GM21381 (cell line): ENCODE results near the gene SLC9A9.

Experiments used
- ATAC-seq: cut with Tn5 transposase; IDR thresholded peaks from one replicate; pipeline ENCODE4 v1.9.1; 2021; ENCODE audit warnings: mild to moderate bottlenecking, moderate library complexity; ENCODE audit not compliant: unreplicated experiment

The SLC9A9 gene

GRCh38 chr3:143343031-143343430 lies 505.2 kb downstream of the SLC9A9 start:
- no peak for ATAC-seq

GRCh38 chr3:143339451-143339850 lies 508.8 kb downstream of the SLC9A9 start:
- no peak for ATAC-seq

- no peak for ATAC-seq
Measured at GRCh38 chr3:143337387-143337786, 510.9 kb downstream of the SLC9A9 start.

DNA sequence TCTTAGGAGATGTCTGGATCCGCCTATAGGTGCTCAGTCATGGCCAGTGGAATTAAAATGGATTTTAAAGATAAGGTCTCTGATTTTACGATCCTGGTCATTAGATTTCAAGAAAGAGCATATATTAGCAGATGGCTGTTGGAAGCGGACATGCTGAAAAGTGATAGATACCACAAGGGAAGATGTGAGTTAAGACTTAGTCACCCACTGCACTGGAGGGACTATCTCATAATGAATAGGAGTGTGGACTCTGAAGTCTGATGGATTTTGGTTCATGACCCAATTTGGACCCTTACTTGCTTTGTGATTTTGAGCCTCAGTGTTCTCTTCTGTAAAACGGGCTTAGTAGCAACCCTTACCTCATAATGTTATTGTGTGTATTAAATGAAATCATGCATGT lies 514.0 kb downstream of the SLC9A9 start:
- ATAC-seq = no peak

- no peak for ATAC-seq
Measured at GRCh38 chr3:143333367-143333766, 514.9 kb downstream of the SLC9A9 start.

DNA sequence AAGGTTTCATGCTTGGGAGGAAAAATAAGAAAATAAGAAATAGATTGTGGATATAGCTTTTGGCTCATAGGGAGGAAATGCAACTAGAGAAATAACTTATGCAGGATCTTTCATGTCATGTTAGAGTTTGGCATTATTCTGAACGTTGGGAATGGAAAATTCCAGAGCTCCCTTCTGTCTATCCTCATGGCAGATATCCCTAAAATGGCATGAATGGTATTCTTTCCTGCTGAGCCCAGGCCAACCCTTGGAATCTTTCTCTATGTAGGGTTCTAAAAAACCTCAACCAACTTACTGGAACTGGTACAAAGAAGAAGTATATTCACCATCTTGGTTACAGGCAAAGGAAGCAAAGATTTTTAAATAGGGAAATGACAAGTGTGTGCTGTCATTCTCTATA lies 516.2 kb downstream of the SLC9A9 start:
- no peak for ATAC-seq

DNA sequence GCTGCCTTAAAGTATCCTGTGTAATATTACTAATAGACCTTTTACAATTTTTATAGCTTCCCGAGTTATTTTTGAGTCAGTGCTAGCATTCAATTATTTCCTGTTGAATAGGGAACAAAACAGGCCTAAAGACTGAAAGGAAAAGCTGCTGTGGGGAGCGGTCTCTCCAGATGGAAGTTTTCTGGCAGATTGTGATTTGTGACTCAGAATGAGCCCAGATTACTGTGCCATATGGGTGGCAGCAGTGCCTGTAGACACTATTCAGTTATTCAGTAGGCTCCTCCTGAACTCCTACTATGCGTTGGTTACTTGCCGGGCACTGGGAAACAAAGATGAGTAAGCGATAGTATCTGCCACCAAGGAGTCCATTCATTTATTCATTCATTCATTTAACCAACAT lies 516.9 kb downstream of the SLC9A9 start:
- ATAC-seq = no peak

GRCh38 chr3:143330296-143330868 lies 517.9 kb downstream of the SLC9A9 start:
- ATAC-seq = no peak

DNA sequence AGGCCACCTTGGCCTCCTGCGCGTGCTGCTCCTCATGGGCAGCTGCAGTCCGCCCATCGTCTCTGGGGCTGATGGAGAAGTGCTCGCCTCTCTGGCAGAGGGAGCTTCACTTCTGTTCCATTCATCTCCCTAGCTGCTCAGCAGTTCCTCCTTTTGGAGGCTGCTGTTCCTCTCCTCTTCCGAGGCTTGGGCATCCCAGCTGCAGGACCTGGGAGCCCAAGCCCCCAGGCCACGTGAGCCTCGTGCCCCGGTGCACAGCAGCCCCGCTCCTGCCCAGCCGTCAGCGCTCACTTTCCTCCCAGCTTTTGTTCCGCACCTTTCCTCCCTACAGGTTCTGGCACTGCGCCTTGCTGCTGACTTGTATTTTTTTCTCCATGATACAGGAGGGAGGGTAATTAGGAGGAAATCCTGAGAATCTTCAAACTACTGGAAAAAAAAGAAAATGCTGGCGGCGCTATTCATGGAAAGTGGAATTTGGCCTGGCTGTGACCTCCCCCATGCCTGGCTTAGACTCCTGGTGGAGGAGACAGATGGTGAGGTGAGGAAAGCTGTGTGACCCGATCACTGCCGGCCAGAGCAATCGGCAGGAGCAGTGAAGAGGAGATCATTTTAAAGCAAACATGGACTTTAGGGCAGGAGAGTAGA lies 518.6 kb downstream of the SLC9A9 start:
- no peak for ATAC-seq

- ATAC-seq = no peak
Measured at GRCh38 chr3:143328451-143328850, 519.8 kb downstream of the SLC9A9 start.

- no peak for ATAC-seq
Measured at GRCh38 chr3:143326983-143327778, 521.1 kb downstream of the SLC9A9 start.

GRCh38 chr3:143321058-143321769 lies 527.1 kb downstream of the SLC9A9 start:
- ATAC-seq = no peak

- ATAC-seq = no peak
Measured at GRCh38 chr3:143315766-143316165, 532.5 kb downstream of the SLC9A9 start.

- ATAC-seq = no peak
Measured at GRCh38 chr3:143314251-143315093, 533.8 kb downstream of the SLC9A9 start.

DNA sequence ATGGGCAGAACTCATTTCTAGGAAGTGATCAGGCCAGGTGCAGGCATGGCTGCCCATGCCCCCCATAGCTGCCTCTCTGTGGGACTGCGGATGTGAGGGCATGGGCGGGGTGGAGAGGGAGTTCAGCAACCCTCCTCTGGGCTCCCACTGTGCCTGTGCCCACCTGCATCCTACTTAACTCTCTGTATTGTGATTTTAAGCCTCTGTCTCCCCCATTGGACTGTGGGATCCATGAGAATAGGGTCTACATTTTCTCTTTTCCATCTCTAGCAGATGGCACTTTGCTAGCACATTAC lies 534.4 kb downstream of the SLC9A9 start:
- no peak for ATAC-seq

GRCh38 chr3:143313025-143313892 lies 535.0 kb downstream of the SLC9A9 start:
- ATAC-seq = no peak

DNA sequence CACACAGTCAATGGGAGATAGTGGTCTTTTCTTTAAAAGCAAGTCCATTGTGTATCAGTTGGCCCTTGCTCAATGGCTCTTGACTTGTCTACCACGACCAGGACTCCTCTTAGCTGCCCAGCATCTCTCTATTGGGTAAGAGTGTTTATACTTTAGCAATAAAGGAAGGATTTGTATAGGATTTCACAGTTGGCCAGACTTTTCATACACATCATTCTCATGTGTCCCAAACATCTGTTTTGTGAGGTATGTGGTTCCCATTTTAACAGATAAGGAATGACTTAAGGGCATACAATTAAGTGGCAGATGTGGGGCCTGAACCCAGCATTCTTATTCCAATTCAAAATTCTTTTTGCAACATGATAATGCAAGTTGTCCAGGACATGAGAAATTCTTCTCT lies 537.2 kb downstream of the SLC9A9 start:
- no peak for ATAC-seq

- ATAC-seq = no peak
Measured at GRCh38 chr3:143309705-143310104, 538.6 kb downstream of the SLC9A9 start.

DNA sequence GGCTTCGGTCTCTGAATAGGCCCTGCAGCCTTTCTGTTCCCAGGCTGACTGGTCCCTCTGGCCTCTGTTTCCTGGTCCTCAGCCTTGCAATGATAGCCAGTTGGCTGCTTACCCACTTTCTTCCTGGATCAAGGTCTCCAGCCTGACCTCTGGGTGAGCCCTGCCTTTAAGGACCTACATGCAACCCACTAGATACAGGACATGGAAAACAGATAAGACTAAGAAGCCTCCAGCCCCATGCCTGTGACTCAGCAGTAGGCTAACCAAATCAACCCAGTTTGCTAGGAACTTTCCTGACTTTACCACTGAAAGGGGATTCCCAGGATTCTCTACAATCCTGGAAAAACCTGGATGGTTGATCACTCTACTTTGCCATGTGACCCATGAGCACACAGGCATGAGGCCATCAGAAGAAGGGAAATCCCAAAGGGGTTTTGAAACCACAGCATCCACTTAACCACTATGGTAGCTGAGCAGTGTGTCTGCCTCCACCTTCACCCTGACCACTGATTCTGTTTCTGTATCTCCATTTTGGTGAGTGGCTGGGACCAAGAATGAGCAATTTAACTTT lies 540.6 kb downstream of the SLC9A9 start:
- no peak for ATAC-seq

DNA sequence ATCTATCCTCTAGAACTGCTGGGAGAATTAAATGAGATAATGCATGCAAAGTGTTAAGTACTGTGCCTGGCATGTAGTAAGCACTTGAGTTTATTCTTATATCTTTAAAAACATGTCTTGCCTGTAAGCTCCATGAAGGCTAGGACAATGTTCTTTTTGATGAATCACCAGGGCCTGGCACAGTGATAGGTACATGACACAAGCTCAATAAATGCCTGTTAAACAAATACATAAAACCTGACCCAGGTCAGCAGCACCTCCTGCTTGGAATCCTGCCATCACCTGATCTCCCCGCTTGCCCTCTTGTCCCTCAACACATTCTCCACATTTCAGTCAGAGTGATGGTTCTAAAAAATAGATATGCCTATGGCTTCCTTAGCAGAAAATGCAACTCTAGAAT lies 541.9 kb downstream of the SLC9A9 start:
- no peak for ATAC-seq
